IMR-90 (cell line): Measurements from ENCODE around the gene TMEM26. TPM values are rescaled to one million over a fixed set of nuclear protein-coding genes. Genes with fewer than 3 reads are reported as not detected.

ENCODE experiments used
- ATAC-seq: fragments of 200-7000 bp; cut with Tn5 transposase; 2 replicates; pipeline ENCODE4 v1.9.1; 2020; ENCODE audit warnings: low read depth, mild to moderate bottlenecking, moderate library complexity
- BruUV-seq: library from RNA; stranded (reverse); fragments of 400-500 nt; replicated peaks from 2 replicates; lab custom pipeline; 2021; lab: Mats Ljungman, UMichigan
- CTCF ChIA-PET: fragments of 300-600 bp; formaldehyde crosslinking; extraction: SDS; loops from one replicate; lab custom pipeline; 2021; ENCODE audit warnings: antibody characterized with exemption; lab: Yijun Ruan, JAX
- POLR2A ChIA-PET: fragments of 300-600 bp; sonication (Branson Sonifier 250); formaldehyde crosslinking; loops from one replicate; lab custom pipeline; 2022; ENCODE audit warnings: antibody characterized with exemption; ENCODE audit not compliant: unreplicated experiment; lab: Charles Lee
- DNase-seq: peaks from one replicate; pipeline ENCODE4 v3.0.0; 2013
- H2AFZ ChIP-seq: replicated peaks from 2 replicates; pipeline ENCODE3; 2013; ENCODE audit warnings: low read length, mild to moderate bottlenecking; ENCODE audit not compliant: poor library complexity
- H2AK5ac ChIP-seq: 2 replicates; pipeline ENCODE4 v1.6.1; 2013; ENCODE audit warnings: low read depth, low read length, inconsistent platforms
- H2AK9ac ChIP-seq: replicated peaks from 2 replicates; pipeline ENCODE3; 2013; ENCODE audit warnings: mild to moderate bottlenecking, low read depth, low read length, moderate library complexity; ENCODE audit not compliant: poor library complexity
- H2BK120ac ChIP-seq: 2 replicates; pipeline ENCODE4 v1.6.1; 2013; ENCODE audit warnings: low read depth, low read length, inconsistent platforms
- H2BK15ac ChIP-seq: 3 replicates; pipeline ENCODE4 v1.6.1; 2013; ENCODE audit warnings: low read depth, low read length, inconsistent platforms
- H2BK20ac ChIP-seq: 2 replicates; pipeline ENCODE4 v1.6.1; 2013; ENCODE audit warnings: low read depth, mild to moderate bottlenecking, inconsistent platforms, low read length, moderate library complexity
- H2BK5ac ChIP-seq: 2 replicates; pipeline ENCODE4 v1.6.1; 2013; ENCODE audit warnings: mild to moderate bottlenecking, low read depth, low read length, inconsistent platforms; ENCODE audit not compliant: poor library complexity, severe bottlenecking
- H3K14ac ChIP-seq: replicated peaks from 2 replicates; pipeline ENCODE4 v1.6.1; 2013; ENCODE audit warnings: low read depth, low read length, inconsistent platforms
- H3K18ac ChIP-seq: 2 replicates; pipeline ENCODE4 v1.6.1; 2013; ENCODE audit warnings: low read depth, low read length, control low read depth
- H3K23ac ChIP-seq: 2 replicates; pipeline ENCODE4 v1.6.1; 2013; ENCODE audit warnings: low read depth, low read length, inconsistent platforms
- H3K27ac ChIP-seq: 2 replicates; pipeline ENCODE4 v1.5.1; 2013; ENCODE audit warnings: mild to moderate bottlenecking, control low read depth, low read length; ENCODE audit not compliant: insufficient read depth
- H3K27me3 ChIP-seq: 2 replicates; pipeline ENCODE4 v1.6.1; 2013; ENCODE audit warnings: low read length; ENCODE audit not compliant: control insufficient read depth, insufficient read depth
- H3K36me3 ChIP-seq: 2 replicates; pipeline ENCODE4 v1.6.1; 2013; ENCODE audit warnings: low read length, mixed read lengths; ENCODE audit not compliant: control insufficient read depth, insufficient read depth
- H3K4ac ChIP-seq: 2 replicates; pipeline ENCODE4 v1.6.1; 2013; ENCODE audit warnings: low read depth, low read length, inconsistent platforms
- H3K4me1 ChIP-seq: 2 replicates; pipeline ENCODE4 v1.6.1; 2013; ENCODE audit warnings: low read length, mixed read lengths; ENCODE audit not compliant: control insufficient read depth, insufficient read depth
- H3K4me2 ChIP-seq: 2 replicates; pipeline ENCODE4 v1.6.1; 2013; ENCODE audit warnings: low read depth, mild to moderate bottlenecking, control low read depth, low read length, moderate library complexity
- H3K4me3 ChIP-seq: 2 replicates; pipeline ENCODE4 v1.5.1; 2013; ENCODE audit warnings: low read depth, mild to moderate bottlenecking, control low read depth, low read length, moderate library complexity; ENCODE audit not compliant: insufficient read depth
- H3K56ac ChIP-seq: 2 replicates; pipeline ENCODE4 v1.6.1; 2013; ENCODE audit warnings: low read length, inconsistent platforms; ENCODE audit not compliant: insufficient read depth; ENCODE audit errors: extremely low read depth
- H3K79me1 ChIP-seq, 2 experiments: 2 replicates each; pipeline ENCODE4 v1.6.1; 2013; ENCODE audit warnings: low read length in 2 of 2, inconsistent platforms in 1 of 2, low read depth in 1 of 2
- H3K9ac ChIP-seq: 2 replicates; pipeline ENCODE4 v1.6.1; 2013; ENCODE audit warnings: low read depth, low read length, control low read depth
- H3K9me1 ChIP-seq: 2 replicates; pipeline ENCODE4 v1.6.1; 2013; ENCODE audit warnings: low read length, inconsistent platforms; ENCODE audit not compliant: insufficient read depth
- H3K9me3 ChIP-seq: 2 replicates; pipeline ENCODE4 v1.6.1; 2013; ENCODE audit warnings: low read length; ENCODE audit not compliant: control insufficient read depth, insufficient read depth
- H4K20me1 ChIP-seq: 2 replicates; pipeline ENCODE4 v1.6.1; 2013; ENCODE audit warnings: low read length, inconsistent platforms; ENCODE audit not compliant: insufficient read depth
- H4K5ac ChIP-seq: 2 replicates; pipeline ENCODE4 v1.6.1; 2013; ENCODE audit warnings: mild to moderate bottlenecking, low read depth, low read length, control low read depth
- H4K8ac ChIP-seq, 2 experiments: 2 replicates each; pipeline ENCODE4 v1.6.1; 2013; ENCODE audit warnings: low read depth in 2 of 2, low read length in 2 of 2, control low read depth in 1 of 2, inconsistent platforms in 1 of 2
- H4K91ac ChIP-seq: 2 replicates; pipeline ENCODE4 v1.6.1; 2013; ENCODE audit warnings: low read depth, low read length, inconsistent platforms; ENCODE audit not compliant: insufficient read depth
- BHLHE40 ChIP-seq: fragments of 150-350 bp; IDR thresholded peaks from 2 replicates; pipeline ENCODE4 v1.6.1; 2016; ENCODE audit warnings: mild to moderate bottlenecking, low read depth, low read length
- CHD1 ChIP-seq: IDR thresholded peaks from 2 replicates; pipeline ENCODE4 v1.6.1; 2012; ENCODE audit warnings: low read depth, low read length, improper control_type of control experiment
- CTCF ChIP-seq: conservative IDR thresholded peaks from 2 replicates; pipeline ENCODE4 v1.5.1; 2012; ENCODE audit warnings: mild to moderate bottlenecking, low read depth, low read length, improper control_type of control experiment
- FOS ChIP-seq: fragments of 150-350 bp; IDR thresholded peaks from 2 replicates; pipeline ENCODE4 v1.6.1; 2016; ENCODE audit warnings: low read depth, low read length
- MAZ ChIP-seq: IDR thresholded peaks from 2 replicates; pipeline ENCODE4 v1.6.1; 2012; ENCODE audit warnings: low read depth, mild to moderate bottlenecking, low read length, improper control_type of control experiment, moderate library complexity, borderline replicate concordance
- MXI1 ChIP-seq: IDR thresholded peaks from 2 replicates; pipeline ENCODE4 v1.6.1; 2012; ENCODE audit warnings: low read depth, mild to moderate bottlenecking, low read length, moderate library complexity, borderline replicate concordance
- NFE2L2 ChIP-seq: fragments of 150-350 bp; IDR thresholded peaks from 2 replicates; pipeline ENCODE4 v1.6.1; 2016; ENCODE audit warnings: low read depth, mild to moderate bottlenecking, low read length
- POLR2A ChIP-seq: IDR thresholded peaks from 2 replicates; pipeline ENCODE4 v1.6.1; 2012; ENCODE audit warnings: mild to moderate bottlenecking, low read depth, low read length
- RAD21 ChIP-seq: IDR thresholded peaks from 2 replicates; pipeline ENCODE4 v1.6.1; 2012; ENCODE audit warnings: low read length, improper control_type of control experiment
- RCOR1 ChIP-seq: IDR thresholded peaks from 2 replicates; pipeline ENCODE4 v1.6.1; 2012; ENCODE audit warnings: mild to moderate bottlenecking, low read length, improper control_type of control experiment; ENCODE audit not compliant: insufficient replicate concordance
- RFX5 ChIP-seq: IDR thresholded peaks from 2 replicates; pipeline ENCODE4 v1.8.0; 2012; ENCODE audit warnings: low read depth, mild to moderate bottlenecking, low read length, moderate library complexity
- SMC3 ChIP-seq: fragments of 150-350 bp; IDR thresholded peaks from 2 replicates; pipeline ENCODE4 v1.6.1; 2016; ENCODE audit warnings: low read depth, mild to moderate bottlenecking, antibody characterized with exemption, low read length, moderate library complexity
- WGBS, 2 experiments: methylation state at CpG; one replicate each; pipeline versions ENCODE4 v1.1.5 to v1.1.7; 2013; ENCODE audit warnings: missing lambda C conversion rate in 2 of 2; ENCODE audit not compliant: insufficient read length in 1 of 2; ENCODE audit errors: extremely low coverage in 2 of 2; 5-methylcytosine and 5-hydroxymethylcytosine counted together
- dilution Hi-C: fragments of 300-500 bp; cut with HindIII; formaldehyde crosslinking; loops from one replicate; pipeline ENCODE4 v1.14.3; 2018; ENCODE audit warnings: low sequenced_read_pairs; ENCODE audit not compliant: unreplicated experiment
- in situ Hi-C: fragments of 300-500 bp; cut with MboI; formaldehyde crosslinking; loops from 3 replicates; pipeline ENCODE4 v1.14.3; 2019; ENCODE audit warnings: low sequenced_read_pairs, inconsistent platforms, mixed read lengths
- intact Hi-C: fragments of 100-400 bp; cut with micrococcal nuclease; formaldehyde crosslinking; loops from 2 replicates; pipeline ENCODE4 v1.10.0; 2022
- polyA plus RNA-seq, 3 experiments: library from polyadenylated mRNA; depleted of rRNA; stranded (reverse); fragments of >200 nt; gene quantifications; 2 replicates each; pipeline ENCODE4 v1.2.3, GENCODE V29; 2012; ENCODE audit warnings: low replicate concordance in 1 of 3
- total RNA-seq: library from RNA; depleted of rRNA; stranded (reverse); fragments of >200 nt; gene quantifications from 2 replicates; pipeline ENCODE4 v1.2.3, GENCODE V29; 2012
- TF ChIP-seq, protein P1 (sequence below): fragments of 150-350 bp; IDR thresholded peaks from 2 replicates; pipeline ENCODE4 v1.6.1; 2017; ENCODE audit warnings: mild to moderate bottlenecking, antibody characterized with exemption, low read length, low read depth
- TF ChIP-seq, protein P2 (sequence below): fragments of 150-350 bp; IDR thresholded peaks from 2 replicates; pipeline ENCODE4 v1.6.1; 2016; ENCODE audit warnings: low read depth, mild to moderate bottlenecking, low read length, moderate library complexity, borderline replicate concordance

The TMEM26 gene
- total and polyA plus RNA-seq, 2 of the 4 experiments (the other 2 are of a cell fraction): 0.22 to 0.36 TPM

DNA sequence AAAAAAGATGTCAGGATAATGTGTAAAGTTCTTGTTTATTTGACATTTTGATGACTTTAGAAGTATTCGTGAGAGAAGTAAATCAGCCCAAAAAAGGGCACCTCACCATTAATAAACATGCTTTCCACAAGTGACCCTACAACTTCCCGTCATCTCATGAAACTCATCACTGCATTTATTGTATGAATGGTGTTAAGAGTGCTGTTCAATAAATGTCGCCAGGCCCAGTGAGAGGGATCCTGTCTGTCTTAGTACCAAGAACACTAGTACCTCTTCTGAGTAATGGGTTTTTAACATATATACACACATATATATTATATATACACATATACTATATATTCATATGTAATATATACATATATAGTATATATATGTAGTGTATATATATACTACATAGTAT is 61.9 kb downstream of the TMEM26 start:
- in situ Hi-C loops: no loop called here
- H4K8ac ChIP-seq: no peak overlapping the region
- dilution Hi-C loops: no loop called here

More for the DNA sequence above, 61.9 kb downstream of the TMEM26 start:
- H4K5ac ChIP-seq: no peak overlapping the region
- H2BK15ac ChIP-seq: no peak overlapping the region
- no peak for DNase-seq
- no peak overlapping the region for H2AK5ac ChIP-seq
- H3K9me3 ChIP-seq: no peaks in the 10 kb centered on the region
- no peak overlapping the region for H2AFZ ChIP-seq
- BruUV-seq: no TSS peak
- no peak overlapping the region for H2BK120ac ChIP-seq
- WGBS, 2 experiments: no CpG with 5 or more reads among the region's 3 CpGs
- H3K9me1 ChIP-seq: no peaks in the 10 kb centered on the region
- no peak overlapping the region for H2BK5ac ChIP-seq
- no peak overlapping the region for H3K4me2 ChIP-seq
- no peak overlapping the region for H3K14ac ChIP-seq
- H3K4ac ChIP-seq: no peak overlapping the region
- TF ChIP-seq RAD21: no peak
- no peak for TF ChIP-seq RCOR1
- TF ChIP-seq MAZ: no peak
- TF ChIP-seq RFX5: no peak
- TF ChIP-seq NFE2L2: no peak
- no peak for TF ChIP-seq FOS
- TF ChIP-seq SMC3: no peak
- TF ChIP-seq, protein P1, sequence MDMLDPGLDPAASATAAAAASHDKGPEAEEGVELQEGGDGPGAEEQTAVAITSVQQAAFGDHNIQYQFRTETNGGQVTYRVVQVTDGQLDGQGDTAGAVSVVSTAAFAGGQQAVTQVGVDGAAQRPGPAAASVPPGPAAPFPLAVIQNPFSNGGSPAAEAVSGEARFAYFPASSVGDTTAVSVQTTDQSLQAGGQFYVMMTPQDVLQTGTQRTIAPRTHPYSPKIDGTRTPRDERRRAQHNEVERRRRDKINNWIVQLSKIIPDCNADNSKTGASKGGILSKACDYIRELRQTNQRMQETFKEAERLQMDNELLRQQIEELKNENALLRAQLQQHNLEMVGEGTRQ: no peak
- TF ChIP-seq CHD1: no peak
- no peak for TF ChIP-seq POLR2A
- no peak for TF ChIP-seq BHLHE40
- TF ChIP-seq, protein P2, sequence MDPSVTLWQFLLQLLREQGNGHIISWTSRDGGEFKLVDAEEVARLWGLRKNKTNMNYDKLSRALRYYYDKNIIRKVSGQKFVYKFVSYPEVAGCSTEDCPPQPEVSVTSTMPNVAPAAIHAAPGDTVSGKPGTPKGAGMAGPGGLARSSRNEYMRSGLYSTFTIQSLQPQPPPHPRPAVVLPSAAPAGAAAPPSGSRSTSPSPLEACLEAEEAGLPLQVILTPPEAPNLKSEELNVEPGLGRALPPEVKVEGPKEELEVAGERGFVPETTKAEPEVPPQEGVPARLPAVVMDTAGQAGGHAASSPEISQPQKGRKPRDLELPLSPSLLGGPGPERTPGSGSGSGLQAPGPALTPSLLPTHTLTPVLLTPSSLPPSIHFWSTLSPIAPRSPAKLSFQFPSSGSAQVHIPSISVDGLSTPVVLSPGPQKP: no peak
- no peak for TF ChIP-seq MXI1
- TF ChIP-seq CTCF: no peak
- H3K18ac ChIP-seq: no peak overlapping the region
- no peaks in the 10 kb centered on the region for H3K36me3 ChIP-seq
- H3K56ac ChIP-seq: no peak overlapping the region
- H4K20me1 ChIP-seq: no peaks in the 10 kb centered on the region
- H3K27me3 ChIP-seq: no peaks in the 10 kb centered on the region
- no peak overlapping the region for H3K9ac ChIP-seq
- POLR2A ChIA-PET: no interaction called here
- no peak overlapping the region for H3K4me3 ChIP-seq
- no peak overlapping the region for H3K27ac ChIP-seq
- CTCF ChIA-PET: no interaction called here
- H2BK20ac ChIP-seq: no peak overlapping the region
- H3K4me1 ChIP-seq: no peaks in the 10 kb centered on the region
- H3K79me1 ChIP-seq: no peaks in the 10 kb centered on the region
- intact Hi-C loops: no loop called here
- no peak for ATAC-seq
- H2AK9ac ChIP-seq: no peak overlapping the region
- no peak overlapping the region for H3K23ac ChIP-seq
- H4K91ac ChIP-seq: no peak overlapping the region
